Central memory CD4-positive, alpha-beta T cell (primary cell): ENCODE data around the gene SYS1.

Experiments used
- DNase-seq: peaks from one replicate; pipeline ENCODE4 v3.0.0; 2022
- total RNA-seq, 3 experiments: gene quantifications; one replicate each; lab custom pipeline; 2026; lab: John Stamatoyannopoulos, UW

Gene SYS1
- total RNA-seq: 41.7 to 72.2 (median 56.7) reads per million in 3 experiments

DNA sequence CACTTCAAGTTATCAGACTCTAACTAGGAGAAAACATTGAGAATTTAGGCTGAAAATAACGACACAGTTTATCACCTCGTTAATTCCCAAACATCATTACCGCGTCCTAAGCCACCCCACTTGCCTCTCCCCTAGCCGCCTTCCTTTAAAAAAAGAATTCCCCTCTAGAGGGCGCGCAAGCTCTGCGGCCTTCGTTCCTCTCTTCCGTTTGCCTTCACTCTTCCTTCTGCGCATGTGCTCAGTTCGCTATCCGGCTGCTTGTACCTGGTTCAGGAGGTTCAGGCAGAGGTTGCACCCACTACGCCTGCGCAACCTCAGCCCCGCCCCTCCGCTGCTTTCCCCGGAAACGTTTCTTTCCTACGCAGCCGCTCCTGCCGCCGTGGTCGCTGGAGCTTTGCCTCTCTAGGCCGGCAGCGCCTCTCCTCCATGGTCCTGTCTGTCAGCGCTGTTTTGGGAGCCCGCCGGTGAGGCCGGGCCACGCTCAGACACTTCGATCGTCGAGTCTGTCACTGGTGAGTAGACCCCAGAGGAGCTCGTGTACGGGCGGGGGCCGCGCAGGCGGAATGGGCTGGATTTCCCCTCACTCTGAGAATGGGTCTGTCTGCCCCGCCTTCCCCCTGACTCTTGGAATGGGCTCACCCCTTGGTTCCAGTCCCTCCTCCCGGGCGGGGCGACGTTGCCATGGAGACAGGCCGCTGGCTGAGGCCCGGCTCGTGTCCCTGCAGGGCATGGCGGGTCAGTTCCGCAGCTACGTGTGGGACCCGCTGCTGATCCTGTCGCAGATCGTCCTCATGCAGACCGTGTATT, at the start of gene SYS1:
Gene SYS1 (plus strand): TSS at position 353 of the 807 bp plus-strand sequence. CDS start 376 bp downstream, at position 729.
- peak; percentile 98 for DNase-seq

DNA sequence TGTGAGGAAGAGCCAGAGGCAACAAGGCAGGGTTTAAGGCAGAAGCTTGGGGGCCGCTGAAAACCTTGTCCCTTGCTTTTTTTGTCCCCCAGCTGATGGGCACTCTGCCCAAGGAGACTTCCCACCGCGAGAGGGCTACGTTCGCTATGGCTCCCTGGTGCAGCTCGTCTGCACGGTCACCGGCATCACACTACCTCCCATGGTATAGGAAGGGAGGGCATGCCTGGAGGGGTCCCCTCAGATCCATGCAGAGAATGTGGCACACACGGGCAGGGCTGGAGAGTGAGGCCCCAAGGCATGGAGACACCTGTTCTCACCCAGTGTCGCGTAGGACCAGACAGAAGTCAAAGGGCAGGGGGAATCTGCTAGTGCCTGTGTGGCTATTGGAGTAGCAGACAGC, 49.0 kb upstream of the SYS1 start:
- DNase-seq: no peak

GRCh38 chr20:45315672-45316071, 47.3 kb upstream of the SYS1 start:
- no peak for DNase-seq

DNA sequence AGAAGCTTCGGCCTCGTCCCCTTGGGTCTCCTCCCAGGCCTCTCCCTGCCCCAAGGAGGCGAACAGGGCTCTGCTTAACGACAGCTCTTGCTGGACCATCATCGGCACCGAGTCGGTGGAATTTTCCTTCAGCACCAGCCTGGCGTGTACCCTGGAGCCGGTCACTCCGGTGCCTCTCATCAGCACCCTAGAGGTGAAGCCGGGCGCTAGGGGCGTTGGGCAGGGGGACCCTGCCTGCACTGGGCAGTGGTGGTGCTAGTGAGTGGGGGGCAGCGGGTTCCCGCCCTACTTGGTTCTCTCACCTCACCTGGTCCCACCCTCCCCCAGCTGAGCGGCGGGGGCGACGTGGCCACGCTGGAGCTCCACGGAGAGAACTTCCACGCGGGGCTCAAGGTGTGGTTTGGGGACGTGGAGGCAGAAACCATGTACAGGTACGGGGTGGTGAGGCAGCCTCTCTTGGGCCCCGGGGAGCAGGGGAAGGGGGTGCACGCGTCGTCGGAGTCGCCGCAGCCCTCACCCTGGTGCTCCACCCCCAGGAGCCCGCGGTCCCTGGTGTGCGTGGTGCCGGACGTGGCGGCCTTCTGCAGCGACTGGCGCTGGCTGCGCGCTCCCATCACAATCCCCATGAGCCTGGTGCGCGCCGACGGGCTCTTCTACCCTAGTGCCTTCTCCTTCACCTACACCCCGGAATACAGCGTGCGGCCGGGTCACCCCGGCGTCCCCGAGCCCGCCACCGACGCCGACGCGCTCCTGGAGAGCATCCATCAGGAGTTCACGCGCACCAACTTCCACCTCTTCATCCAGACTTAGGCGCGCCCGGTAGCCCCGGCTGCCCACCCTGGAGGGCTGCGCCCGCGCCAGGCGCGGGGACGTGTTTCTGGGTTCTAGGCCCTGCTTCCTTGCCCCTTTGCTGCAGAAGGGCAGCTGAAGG, 46.5 kb upstream of the SYS1 start:
- DNase-seq: no peak

GRCh38 chr20:45317826-45318225, 45.1 kb upstream of the SYS1 start:
- DNase-seq: no peak

DNA sequence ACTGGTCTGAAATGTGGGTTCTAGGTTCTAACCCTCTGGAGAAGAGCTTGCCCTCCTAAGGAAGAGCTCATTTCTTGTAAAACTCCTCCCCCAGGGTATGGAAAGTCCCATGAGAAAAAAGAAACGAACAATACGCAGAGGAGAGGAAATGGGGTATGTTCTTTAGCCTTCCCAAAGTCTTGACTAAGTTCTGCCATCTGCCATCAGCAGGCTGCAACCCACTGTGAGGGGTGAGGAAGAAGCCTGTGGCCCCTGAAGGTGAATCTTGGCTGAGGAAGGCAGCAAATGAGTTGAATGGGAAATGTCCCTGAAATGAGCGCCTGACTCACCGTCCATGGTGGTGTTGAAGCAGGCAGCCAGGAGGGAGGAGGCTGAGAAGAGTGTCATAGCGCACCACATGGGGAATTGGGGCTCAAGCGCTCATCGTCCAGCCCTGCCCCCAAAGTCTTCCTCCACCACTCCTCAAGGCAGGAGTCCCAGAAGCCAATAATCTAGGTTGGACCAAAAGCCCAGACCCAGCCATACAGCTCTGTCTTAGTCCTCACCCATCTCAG, 44.5 kb upstream of the SYS1 start:
- no peak for DNase-seq

GRCh38 chr20:45318948-45319347, 44.0 kb upstream of the SYS1 start:
- DNase-seq: no peak

DNA sequence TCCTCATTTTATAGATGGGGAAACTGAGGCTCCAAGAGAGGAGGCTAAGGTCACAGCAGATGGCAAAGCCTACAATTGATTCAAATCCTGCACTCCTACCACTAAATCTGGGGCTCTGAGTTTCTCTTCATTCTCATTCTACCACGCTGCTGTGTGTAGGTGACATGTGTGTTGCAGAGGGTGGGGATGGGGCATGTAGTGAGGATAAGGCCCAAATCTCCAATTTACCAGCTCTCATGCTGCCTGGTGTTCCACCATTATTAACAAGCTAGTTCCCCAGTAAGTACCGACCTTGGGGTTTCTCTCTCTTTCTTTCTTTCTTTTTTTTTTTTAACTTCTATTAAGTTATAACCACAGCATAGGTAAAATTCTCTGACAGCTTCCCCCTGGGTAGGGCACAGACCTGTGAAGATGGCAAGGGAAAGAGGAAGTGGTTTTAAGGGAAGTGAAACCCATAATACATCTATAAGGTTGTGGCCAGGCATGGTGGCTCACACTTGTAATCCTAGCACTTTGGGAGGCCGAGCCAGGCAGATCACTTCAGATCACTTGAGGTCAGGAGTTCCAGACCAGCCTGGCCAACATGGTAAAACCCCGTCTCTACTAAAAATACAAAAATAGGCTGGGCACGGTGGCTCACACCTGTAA, 41.9 kb upstream of the SYS1 start:
- peak; percentile 49 for DNase-seq

DNA sequence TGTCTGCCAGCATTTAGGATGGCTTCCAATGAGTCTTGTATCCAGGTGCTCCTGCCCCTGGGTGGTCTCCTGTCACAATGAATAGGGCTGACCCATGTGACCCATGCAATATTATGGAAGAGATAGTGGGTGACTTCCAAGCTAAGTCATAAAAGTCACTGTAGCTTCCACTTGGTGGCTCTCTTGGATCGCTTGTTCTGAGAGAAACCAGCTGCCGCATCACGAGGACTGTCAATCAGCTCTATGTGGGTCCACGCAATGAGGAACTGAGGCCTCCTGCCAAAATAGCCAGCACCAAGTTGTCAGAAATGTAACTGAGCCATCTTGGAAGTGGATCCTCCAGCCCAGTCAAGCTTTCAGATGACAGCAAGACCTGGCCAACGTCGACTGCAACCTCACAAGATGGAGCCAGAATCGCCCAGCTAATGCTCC, 40.0 kb upstream of the SYS1 start:
- DNase-seq: no peak

- DNase-seq: no peak
Measured at GRCh38 chr20:45323731-45324130, 39.2 kb upstream of the SYS1 start.

- no peak for DNase-seq
Measured at GRCh38 chr20:45325371-45325770, 37.6 kb upstream of the SYS1 start.

DNA sequence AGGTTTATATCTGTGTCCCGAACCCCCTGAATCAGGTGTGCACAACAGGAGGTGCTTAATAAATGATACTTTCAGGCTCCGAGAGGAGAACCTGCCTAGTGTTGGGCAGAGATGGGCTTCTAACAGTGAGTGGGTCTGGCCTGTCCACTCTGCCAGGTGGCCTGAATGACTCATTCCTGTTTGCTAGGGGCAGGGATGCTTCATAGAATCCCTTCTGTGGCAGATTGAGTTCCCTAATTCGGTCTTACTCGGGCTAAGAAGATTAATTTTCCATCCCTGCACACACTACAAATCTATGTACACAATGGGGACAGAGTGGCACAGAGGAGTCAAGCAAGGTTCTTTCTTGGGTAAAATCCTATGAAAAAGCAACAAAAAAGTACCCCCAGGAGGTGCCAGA, 34.5 kb upstream of the SYS1 start:
- no peak for DNase-seq

DNA sequence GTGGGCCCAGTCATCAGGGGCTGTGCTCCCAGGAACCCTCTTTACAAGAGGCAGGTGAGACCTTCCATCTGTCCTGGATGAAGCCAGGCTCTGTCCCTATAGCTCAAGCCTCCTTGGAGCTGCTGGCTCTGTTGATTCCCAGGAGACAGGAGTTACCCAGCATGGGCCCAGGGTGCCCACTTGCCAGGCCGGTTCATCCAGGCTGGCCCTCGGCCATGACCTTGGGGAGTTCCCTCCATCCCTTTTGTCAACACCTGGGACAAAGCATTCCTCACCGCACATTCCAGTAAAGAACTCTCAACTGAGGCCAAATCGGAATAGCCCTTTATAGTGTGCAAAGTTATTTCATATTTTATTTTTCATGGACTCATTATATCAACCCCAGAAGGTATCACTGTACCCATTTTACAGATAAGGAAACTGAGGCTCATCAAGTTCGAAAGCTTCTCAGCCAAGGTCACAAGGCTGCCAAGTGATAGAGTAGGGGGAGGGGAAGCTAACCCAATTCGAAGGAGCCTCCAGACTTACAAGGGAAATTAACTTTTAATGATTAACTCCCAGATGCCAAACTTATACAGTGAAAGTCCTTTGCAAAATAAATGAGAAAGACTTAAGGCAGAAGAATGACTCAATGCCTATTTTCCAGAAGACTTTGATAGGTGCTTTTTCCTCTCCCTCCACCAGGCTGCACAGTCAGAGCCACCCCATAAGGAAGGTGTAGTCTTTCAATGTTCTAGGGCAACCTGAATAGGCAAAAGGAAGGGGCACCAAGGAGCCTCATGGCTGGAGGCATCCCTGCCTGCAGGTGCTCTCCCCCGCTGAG, 33.2 kb upstream of the SYS1 start:
- DNase-seq: no peak

DNA sequence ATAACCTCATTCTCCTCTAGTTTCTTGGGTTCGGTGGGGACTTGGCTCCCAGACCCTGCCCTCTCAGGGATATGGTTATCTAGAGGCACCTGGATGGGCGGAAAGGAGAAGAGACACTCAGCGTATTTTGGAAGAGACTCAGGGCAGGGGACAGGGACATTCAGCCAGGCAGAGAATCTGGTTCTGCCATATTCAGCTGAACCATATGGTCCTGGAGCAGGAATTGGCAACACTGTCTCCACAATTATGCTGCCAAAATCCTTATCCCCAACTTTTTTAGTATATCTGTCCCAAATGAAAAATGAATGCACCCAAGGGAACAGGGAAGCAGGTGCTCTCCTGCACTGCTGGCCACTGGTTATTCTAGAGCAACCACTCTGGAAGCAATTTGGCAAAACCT, 32.5 kb upstream of the SYS1 start:
- DNase-seq: no peak

DNA sequence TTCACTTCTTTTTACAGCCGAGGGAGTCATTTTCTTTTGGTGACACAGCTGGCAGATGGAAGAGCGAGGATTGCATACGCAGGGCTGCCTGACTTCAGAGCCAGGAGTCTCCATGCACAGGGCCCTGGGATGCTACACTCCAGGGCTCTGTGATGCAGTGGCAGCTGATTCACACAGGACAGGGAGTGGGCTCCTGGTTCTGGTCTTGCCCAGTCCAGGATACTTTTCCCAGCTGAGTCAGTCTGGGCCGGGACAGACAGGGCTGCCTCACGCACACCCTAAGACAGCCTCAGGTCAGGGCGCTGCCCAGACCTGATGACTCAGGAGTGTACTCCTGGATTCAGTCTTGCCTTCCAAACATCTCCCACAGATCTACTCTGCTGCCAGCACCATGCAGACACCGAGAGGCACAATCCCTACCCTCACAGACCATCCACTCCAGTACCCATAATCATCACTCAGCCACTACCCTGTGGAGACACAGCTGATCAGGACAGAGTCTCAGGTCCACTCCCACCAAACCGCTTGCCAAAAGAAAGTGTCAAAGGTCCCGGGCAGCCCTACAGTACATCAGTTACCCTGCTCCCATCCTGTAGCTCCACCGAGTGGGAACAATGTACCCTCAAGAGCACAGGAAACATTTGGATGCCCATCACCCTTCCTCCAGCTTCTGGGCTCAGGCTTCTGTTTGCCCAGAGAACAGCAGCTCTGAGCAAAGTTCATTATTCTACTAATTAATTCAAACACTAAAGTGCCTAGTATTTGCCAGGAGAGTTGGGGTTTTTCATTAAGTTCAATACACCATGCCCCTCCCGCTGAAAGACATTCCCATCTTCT, 26.2 kb upstream of the SYS1 start:
- DNase-seq: no peak

GRCh38 chr20:45337367-45338120, 25.4 kb upstream of the SYS1 start:
- no peak for DNase-seq

- no peak for DNase-seq
Measured at GRCh38 chr20:45338121-45339030, 24.6 kb upstream of the SYS1 start.

DNA sequence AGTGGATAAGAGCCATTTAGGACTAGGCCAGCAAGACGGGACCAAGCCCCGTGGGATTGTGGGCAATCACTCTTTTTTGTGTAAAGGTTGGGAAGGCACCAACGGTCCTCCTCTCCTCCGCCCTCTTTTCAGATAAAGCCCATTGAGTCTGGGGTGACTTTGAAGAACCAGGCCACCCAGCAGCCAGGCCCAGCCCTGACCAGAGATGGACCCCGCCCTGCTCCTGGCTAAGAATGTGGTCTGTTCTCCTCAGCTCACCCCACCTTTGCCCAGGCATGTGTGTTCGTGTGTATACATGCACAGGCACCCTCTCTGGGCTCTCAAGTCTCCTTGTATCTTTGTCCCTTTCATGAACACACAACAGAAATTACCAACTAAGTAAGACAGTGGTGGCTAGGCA, 23.9 kb upstream of the SYS1 start:
- DNase-seq: no peak

GRCh38 chr20:45339799-45340198, 23.2 kb upstream of the SYS1 start:
- no peak for DNase-seq
